ENCODE results near the gene JAM3.

The JAM3 gene

DNA sequence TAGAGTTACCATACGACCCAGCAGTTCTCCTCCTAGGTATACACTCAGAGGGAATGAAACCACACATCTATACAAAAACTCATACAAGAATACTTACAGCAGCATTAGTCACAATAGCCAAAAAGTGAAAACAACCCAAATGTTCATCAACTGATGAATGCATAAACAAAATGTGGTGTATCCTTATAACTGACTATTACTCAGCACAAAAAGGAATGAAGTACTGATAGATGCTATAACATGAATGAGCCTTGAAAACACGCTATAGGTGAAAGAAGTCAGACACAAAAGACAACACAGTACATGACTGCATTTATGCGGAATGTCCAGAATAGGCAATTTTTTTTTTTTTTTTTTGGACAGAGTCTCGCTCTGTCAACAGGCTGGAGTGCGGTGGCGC, 131.8 kb downstream of the JAM3 start:
- Histone ChIP-seq H3K4me2 (ENCODE audit: insufficient read depth, low read length) (no peak overlapping the region), H3K4me3 (ENCODE audit: low read depth in 1 of 2, low read length in 2 of 2) (no peak overlapping the region), H3K79me2 (ENCODE audit: insufficient read depth, low read length) (peaks cover 29% of the 10 kb centered on the region), H3K36me3 (ENCODE audit: insufficient read depth, low read length) (peaks cover 95% of the 10 kb centered on the region), H3K9ac (ENCODE audit: low read depth, low read length) (no peak overlapping the region), H3K9me3 (ENCODE audit: insufficient read depth, low read length, severe bottlenecking) (no peaks in the 10 kb centered on the region), H2AFZ (ENCODE audit: low read depth, low read length) (no peak overlapping the region), H3K27me3 (ENCODE audit: insufficient read depth, low read length, poor library complexity) (no peaks in the 10 kb centered on the region), H3K27ac (ENCODE audit: low read length) (no peak overlapping the region), H4K20me1 (ENCODE audit: insufficient read depth, low read length) (peaks cover 9% of the 10 kb centered on the region; the same call in 1 of the 2 replicates), H3K4me1 (ENCODE audit: insufficient read depth, low read length) (no peaks in the 10 kb centered on the region)
- ATAC-seq (ENCODE audit: insufficient read depth, low read depth) (no peak), DNase-seq (no peak)
- no peak for TF ChIP-seq CTCF (IDR thresholded peaks at IDR 0.05; ENCODE audit: borderline replicate concordance, extremely low read depth, low read length, poor library complexity, severe bottlenecking)
- TF ChIP-seq EZH2 (IDR thresholded peaks at IDR 0.05; ENCODE audit: borderline replicate concordance, low read depth, low read length, severe bottlenecking): no peak
